ENCODE measurements around the gene MAP7D1.
"Not testable (repeated sequence)": the region's sequence is repeated elsewhere in the genome, so short reads cannot be mapped to it uniquely, and the experiment has no call there.

The MAP7D1 gene

GRCh38 chr1:36165145-36165544, 9.2 kb downstream of the MAP7D1 start:
- in situ Hi-C loops (cut with MboI; ENCODE audit: low sequenced_read_pairs), result no loop called here

GRCh38 chr1:36166136-36166535, 10.2 kb downstream of the MAP7D1 start:
- in situ Hi-C loops (cut with MboI; ENCODE audit: low sequenced_read_pairs), result no loop called here

DNA sequence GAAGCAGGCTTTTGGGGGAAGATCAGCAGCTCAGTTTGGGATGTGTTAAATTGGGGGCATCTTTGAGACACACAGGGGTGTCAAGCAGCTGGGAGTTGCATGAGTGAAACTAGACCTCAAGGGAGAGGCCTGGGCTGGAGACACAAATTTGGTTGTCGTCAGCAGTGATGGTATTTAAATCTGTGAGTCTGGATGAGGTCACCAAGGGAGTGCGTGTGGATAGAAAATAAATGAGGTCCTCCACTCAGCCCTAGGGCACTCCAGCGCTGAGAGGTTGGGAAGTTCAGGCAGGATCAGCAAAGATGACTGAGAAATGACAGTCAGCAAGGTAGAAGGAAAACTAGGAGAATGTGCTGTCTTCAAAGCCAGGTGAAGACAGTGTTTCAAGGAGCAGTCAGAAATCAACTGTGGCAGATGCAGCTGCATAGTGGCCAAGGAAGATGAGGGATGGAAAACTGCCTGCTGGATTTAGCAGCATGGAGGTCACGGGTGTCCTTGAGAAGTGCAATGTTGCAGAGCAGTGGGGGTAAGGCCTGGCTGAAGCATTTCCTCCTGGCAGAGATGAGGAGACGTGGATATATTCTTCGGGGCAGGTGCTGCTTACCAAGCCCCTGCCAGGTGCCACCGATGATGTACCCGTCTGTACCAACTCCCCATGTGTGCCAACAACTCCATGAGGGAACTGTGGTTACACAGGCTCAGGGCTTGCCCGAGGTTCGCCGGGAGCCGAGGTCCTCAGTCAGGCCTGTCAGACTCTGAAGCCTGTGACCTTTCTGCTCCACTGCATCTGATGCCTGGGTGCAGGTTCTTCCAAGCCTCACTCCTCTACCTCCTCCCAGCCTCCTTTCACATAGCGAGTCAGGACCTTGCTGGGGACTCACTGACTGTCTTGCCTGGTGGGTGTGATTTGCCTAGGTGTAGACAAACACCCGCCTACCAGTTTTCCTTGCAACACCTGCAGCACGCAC, 11.3 kb downstream of the MAP7D1 start:
- in situ Hi-C loops (cut with MboI; ENCODE audit: low sequenced_read_pairs), result no loop called here

DNA sequence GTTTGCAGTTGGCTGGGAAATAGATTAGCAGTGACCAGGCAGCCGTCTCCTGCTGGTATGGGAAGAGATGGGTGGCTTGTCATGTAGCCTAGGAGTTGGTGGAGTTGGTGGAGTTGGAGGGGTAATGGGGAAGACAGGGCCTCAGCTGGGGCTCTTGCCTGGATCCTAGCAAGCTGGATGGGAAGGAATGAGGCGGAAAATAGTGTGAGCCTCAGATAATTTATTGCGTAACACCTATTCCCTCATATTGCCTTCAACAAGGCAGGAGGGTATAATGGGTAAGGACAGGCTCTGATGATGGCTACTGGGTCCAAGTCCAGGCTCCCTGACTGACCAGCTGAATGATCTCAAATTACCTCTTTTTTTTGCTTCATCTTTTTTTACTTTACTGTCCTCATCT, 12.6 kb downstream of the MAP7D1 start:
- in situ Hi-C loops (cut with MboI; ENCODE audit: low sequenced_read_pairs), result no loop called here

DNA sequence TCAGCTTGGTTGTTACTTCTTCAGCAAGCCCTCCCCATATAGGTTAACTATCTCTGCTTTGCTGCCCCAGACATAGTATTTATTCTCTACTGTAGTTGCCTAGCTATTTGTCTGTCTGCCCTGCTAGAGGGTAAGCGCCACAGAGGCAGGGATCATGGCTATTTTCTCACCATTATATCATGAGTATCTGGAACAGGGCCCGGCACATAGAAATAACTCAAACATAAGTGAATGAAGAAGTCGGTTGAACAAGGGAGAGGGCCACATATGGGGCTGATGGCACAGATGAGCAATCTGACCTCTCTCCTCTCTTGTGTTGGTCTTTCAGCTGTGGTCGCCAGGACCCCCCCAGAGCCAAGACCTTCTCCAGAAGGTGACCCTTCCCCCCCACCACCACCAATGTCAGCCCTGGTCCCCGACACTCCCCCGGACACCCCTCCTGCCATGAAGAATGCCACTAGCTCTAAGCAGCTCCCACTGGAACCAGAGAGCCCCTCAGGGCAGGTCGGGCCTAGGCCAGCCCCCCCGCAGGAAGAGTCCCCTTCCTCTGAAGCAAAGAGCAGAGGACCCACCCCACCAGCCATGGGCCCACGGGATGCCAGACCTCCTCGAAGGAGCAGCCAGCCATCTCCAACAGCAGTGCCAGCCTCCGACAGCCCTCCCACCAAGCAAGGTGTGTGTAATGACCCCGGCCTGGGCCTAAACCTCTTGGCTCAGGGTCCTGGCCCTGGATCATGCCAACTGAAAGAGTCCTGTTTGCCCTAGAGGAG, 14.9 kb downstream of the MAP7D1 start:
- in situ Hi-C loops (cut with MboI; ENCODE audit: low sequenced_read_pairs), result no loop called here

GRCh38 chr1:36172017-36172747, 16.2 kb downstream of the MAP7D1 start:
- in situ Hi-C loops (cut with MboI; ENCODE audit: low sequenced_read_pairs), result no loop called here

GRCh38 chr1:36172983-36173382, 17.0 kb downstream of the MAP7D1 start:
- in situ Hi-C loops (cut with MboI; ENCODE audit: low sequenced_read_pairs), result no loop called here

GRCh38 chr1:36174713-36175112, 18.8 kb downstream of the MAP7D1 start:
- in situ Hi-C loops (cut with MboI; ENCODE audit: low sequenced_read_pairs), result no loop called here

GRCh38 chr1:36175137-36176095, 19.5 kb downstream of the MAP7D1 start:
- in situ Hi-C loops (cut with MboI; ENCODE audit: low sequenced_read_pairs), result no loop called here

DNA sequence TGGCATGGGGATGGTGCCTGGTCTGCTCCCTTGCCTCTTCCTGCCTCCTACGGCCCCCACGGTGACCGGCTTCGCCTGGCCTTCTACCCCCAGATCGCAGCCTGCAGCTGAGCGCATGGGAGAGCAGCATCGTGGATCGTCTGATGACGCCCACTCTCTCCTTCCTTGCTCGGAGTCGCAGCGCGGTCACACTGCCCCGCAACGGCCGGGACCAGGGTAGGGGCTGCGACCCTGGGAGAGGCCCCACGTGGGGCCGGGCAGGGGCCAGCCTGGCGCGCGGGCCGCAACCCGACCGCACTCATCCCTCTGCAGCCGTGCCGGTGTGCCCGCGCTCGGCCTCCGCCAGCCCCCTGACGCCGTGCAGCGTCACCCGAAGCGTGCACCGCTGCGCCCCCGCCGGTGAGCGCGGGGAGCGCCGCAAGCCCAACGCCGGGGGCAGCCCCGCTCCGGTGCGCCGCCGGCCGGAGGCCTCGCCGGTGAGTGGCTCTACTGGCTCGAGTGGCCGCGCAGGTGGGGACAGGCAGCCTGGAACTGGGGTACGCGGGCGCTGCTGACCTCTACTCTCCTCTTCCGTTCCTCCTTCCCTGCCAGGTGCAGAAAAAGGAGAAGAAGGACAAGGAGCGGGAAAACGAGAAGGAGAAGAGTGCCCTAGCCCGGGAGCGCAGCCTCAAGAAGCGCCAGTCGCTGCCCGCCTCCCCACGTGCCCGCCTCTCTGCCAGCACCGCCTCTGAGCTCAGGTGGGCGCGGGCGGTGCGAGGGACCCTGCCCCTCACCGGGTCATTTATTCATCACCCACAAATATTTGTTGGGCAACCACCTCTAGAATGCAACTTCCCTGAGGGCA, 20.4 kb downstream of the MAP7D1 start:
- in situ Hi-C loops (cut with MboI; ENCODE audit: low sequenced_read_pairs), result no loop called here

DNA sequence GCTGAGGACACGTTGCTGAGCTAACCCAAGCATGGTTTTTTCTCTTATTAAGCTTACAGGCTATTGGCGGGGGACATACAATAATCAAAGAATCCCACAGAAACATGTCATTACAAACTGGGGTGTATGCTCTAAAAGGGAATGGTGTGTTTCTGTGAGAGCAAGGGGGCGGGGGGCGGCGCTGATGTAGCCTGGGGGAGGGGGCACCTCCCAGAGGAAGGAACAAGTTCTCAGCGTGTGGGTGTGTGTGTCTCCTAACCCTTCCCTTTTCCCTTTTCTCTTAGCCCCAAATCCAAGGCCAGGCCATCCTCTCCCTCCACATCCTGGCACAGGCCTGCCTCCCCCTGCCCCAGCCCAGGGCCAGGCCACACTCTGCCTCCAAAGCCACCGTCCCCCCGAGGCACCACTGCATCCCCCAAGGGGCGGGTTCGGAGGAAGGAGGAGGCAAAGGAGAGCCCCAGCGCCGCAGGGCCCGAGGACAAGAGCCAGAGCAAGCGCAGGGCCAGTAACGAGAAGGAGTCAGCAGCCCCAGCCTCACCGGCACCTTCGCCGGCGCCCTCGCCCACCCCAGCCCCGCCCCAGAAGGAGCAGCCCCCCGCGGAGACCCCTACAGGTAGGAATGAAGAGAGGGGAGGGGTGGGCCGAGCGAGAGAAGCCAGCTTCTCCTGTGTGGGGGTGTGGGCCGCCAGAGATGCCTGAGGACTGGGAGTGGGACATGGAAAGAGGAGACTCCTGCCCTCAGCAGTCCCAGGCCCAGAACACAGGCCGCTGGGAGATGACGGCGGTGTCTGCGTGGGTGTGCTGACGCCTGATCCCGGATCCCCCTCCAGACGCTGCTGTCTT, 21.9 kb downstream of the MAP7D1 start:
- in situ Hi-C loops (cut with MboI; ENCODE audit: low sequenced_read_pairs), result no loop called here

DNA sequence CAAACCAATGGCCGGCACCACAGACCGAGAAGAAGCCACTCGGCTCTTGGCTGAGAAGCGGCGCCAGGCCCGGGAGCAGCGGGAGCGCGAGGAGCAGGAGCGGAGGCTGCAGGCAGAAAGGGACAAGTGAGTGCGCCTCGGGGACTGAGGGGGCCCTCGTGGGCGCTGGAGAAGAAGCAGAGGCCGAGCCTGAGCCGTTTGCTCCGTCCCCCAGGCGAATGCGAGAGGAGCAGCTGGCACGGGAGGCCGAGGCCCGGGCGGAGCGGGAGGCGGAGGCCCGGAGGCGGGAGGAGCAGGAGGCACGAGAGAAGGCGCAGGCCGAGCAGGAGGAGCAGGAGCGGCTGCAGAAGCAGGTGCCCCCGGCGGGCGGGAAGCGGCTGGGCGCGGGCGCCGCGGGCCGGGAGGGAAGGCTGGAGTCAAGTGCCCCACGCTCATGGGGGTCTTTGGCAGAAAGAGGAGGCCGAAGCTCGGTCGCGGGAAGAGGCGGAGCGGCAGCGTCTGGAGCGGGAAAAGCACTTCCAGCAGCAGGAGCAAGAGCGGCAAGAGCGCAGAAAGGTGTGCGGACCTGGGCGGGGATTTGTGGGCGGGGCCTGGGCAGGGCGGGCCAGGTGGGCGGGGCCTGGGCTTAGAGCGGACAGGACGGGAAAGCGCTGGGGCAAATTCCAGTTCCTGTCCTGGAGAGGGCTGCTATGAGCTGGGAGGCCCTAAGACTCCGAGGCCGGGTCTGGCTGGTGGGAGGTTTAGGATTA, 22.7 kb downstream of the MAP7D1 start:
- in situ Hi-C loops (cut with MboI; ENCODE audit: low sequenced_read_pairs), result no loop called here

DNA sequence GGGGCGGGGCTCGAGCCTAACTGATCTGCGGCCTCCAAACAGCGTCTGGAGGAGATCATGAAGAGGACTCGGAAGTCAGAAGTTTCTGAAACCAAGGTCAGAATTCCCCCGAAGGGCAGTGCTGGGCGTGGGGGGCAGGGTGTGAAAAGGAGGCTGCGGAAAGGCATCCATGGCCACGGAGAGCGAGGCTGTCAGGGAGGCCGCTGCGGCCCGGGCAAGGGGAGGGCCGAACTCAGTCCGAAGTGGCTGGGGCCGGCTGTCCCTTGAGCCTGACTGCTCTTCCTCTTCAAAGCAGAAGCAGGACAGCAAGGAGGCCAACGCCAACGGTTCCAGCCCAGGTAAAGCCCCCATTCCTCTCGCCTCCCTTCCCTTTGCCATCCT, 23.2 kb downstream of the MAP7D1 start:
- in situ Hi-C loops (cut with MboI; ENCODE audit: low sequenced_read_pairs), result no loop called here

- in situ Hi-C loops (cut with MboI; ENCODE audit: low sequenced_read_pairs), result no loop called here
Observed at GRCh38 chr1:36182734-36183133, 26.8 kb downstream of the MAP7D1 start.

DNA sequence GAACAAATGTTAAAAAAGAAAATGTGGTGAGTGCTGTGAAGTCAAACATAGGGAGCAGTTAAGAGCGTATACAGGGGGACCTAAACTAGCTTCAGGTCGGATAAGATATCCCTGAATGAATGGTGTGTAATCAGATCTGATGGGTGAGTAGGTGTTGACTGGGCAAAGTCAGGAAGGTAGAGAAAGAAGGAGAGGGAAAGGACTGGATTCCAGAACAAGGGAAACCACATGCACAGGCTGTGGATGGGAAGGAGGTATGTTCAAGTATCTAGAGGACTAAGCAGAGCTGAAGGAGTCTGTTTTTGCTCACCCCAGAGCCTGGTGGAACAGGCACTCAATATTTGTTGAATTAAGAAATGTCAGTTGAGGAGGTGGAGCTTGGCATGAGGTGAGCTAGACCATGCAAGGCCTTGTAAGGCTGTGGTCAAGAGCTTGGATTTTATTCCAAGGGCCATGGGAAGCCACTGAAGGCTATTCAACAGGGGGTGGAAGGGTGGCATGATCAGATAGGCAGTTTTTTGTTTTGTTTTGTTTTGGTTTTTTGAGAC, 27.4 kb downstream of the MAP7D1 start:
- in situ Hi-C loops (cut with MboI; ENCODE audit: low sequenced_read_pairs), result no loop called here

DNA sequence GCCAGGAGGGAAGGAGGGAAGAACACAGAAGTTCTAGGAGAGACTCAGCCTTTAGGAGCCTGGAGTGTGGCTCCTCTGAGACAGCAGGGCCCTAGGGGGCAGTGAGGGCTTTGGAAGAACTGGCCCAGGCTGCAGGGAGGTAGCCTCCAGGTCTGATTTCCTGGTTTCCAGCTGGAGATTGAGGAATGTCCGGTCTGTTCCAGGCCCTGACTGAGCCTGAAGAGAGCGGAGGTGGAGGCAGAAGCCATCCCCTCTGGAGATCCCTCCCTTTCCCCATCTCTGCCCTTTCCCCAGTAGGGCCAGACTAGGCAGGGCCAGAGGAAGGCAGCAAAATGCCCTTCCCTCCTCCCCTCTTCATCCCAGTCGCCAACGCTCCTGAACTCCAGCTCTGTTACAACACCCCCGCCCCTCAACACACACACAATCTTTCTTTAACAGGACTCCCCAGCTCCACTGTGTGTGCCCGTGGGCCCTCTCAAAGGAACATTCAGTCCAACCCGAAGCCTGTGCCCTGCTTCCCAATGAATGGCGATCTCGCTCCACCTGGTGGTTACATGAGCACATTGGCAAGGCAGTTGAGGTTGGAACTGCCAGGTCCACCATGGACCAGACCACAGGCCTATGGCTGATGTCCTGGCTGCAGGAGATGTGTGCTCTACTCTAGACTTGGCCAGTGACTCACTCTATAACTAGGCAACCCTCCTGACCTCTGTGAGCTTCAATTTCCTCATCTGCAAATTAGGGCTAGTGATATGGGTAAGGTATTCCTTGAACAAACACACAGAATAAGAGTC, 32.0 kb downstream of the MAP7D1 start:
- in situ Hi-C loops (cut with MboI; ENCODE audit: low sequenced_read_pairs), result no loop called here

DNA sequence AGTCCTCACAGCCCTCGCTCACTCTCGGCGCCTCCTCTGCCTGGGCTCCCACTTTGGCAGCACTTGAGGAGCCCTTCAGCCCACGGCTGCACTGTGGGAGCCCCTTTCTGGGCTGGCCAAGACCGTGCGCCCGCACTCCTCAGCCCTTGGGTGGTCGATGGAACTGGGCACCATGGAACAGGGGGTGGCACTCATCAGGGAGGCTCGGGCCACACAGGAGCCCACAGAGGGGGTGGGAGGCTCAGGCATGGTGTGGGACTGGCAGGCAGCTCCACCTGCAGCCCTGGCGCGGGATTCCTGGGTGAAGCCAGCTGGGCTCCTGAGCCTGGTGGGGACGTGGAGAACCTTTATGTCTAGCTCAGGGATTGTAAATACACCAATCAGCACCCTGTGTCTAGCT, 40.8 kb downstream of the MAP7D1 start:
- in situ Hi-C loops (cut with MboI; ENCODE audit: low sequenced_read_pairs), result not testable (repeated sequence)

All from HL-60/S4 treated with phorbol 12-myristate 13-acetate at 8.2 ng/mL for 4 days and 3 days (cell line).